Measurements from ENCODE around the gene PRR19.

The PRR19 gene

GRCh38 chr19:42267644-42268141 lies 34.2 kb upstream of the PRR19 start:
- no peak for TF ChIP-seq CTCF (IDR thresholded peaks at IDR 0.05; ENCODE audit: unreplicated experiment in 3 of 3)
- Mint-ChIP-seq H3K36me3 (ENCODE audit: low read depth) (no peaks in the 10 kb centered on the region), H3K27me3 (ENCODE audit: low read depth) (no peaks in the 10 kb centered on the region), H3K9me3 (no peaks in the 10 kb centered on the region), H3K4me3 (no peak overlapping the region), H3K27ac (no peak overlapping the region), H3K4me1 (peaks cover 25% of the 10 kb centered on the region)

DNA sequence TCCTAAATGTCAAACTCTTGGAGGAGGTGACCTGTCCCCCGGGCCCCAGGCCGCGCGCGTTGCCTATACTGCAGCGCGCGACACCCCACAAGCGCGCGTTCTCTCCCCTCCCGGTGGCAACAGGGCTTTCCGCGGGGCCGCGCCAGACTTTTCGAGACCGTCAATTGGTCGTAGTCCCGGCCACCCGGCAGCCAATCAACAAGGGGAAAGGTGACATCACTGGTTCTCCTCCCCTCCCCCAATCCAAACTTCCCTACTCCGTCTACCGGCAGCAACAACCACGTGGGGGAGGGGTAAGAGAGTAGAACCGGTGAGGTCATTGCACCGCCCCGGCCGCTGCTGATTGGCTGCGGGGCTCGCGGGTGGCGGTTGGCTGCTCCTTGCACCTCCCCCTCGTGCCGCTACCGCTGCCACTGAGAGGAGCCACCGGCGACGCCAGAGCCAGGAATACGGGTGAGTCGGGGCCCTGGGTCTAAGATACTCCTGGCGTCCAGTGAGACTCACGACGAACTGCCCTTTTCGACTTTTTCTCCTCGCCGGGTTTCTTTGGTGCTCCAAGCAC lies 33.7 kb upstream of the PRR19 start:
- Mint-ChIP-seq H3K9me3 (no peaks in the 10 kb centered on the region), H3K4me3 (no peak overlapping the region), H3K36me3 (ENCODE audit: low read depth) (peaks cover 3% of the 10 kb centered on the region), H3K27me3 (ENCODE audit: low read depth) (no peaks in the 10 kb centered on the region), H3K4me1 (peaks cover 25% of the 10 kb centered on the region), H3K27ac (no peak overlapping the region)
- TF ChIP-seq CTCF (IDR thresholded peaks at IDR 0.05; ENCODE audit: unreplicated experiment in 3 of 3) = no peak

GRCh38 chr19:42268704-42269477 lies 33.0 kb upstream of the PRR19 start, which contains the start of gene CIC:
CIC (plus strand) TSS chr19:42269252; CDS start chr19:42271784, 2,532 bp downstream.
- no peaks in the 10 kb centered on the region for H3K27me3 Mint-ChIP-seq (ENCODE audit: low read depth)
- peak within 1 kb of the TSS in 1 of 3 experiments; percentile 86 for H3K27ac Mint-ChIP-seq
- no peak for TF ChIP-seq CTCF (IDR thresholded peaks at IDR 0.05; ENCODE audit: unreplicated experiment in 3 of 3)
- H3K36me3 Mint-ChIP-seq (ENCODE audit: low read depth) = peaks cover 4% of the 10 kb centered on the region
- peaks cover 25% of the 10 kb centered on the region for H3K4me1 Mint-ChIP-seq
- H3K9me3 Mint-ChIP-seq = no peaks in the 10 kb centered on the region
- H3K4me3 Mint-ChIP-seq = peak within 1 kb of the TSS in 1 of 3 experiments; percentile 89

GRCh38 chr19:42269478-42270345 lies 32.2 kb upstream of the PRR19 start:
- peaks cover 28% of the 10 kb centered on the region for H3K4me1 Mint-ChIP-seq
- H3K27ac Mint-ChIP-seq = peak overlapping the region in 1 of 3 experiments; percentile 86
- no peaks in the 10 kb centered on the region for H3K9me3 Mint-ChIP-seq
- H3K36me3 Mint-ChIP-seq (ENCODE audit: low read depth) = peaks cover 8% of the 10 kb centered on the region
- no peaks in the 10 kb centered on the region for H3K27me3 Mint-ChIP-seq (ENCODE audit: low read depth)
- H3K4me3 Mint-ChIP-seq = peak overlapping the region in 1 of 3 experiments; percentile 89
- TF ChIP-seq CTCF (IDR thresholded peaks at IDR 0.05; ENCODE audit: unreplicated experiment in 3 of 3) = no peak

GRCh38 chr19:42270346-42271044 lies 31.4 kb upstream of the PRR19 start:
- peak overlapping the region in 1 of 3 experiments; percentile 75 for H3K27ac Mint-ChIP-seq
- no peaks in the 10 kb centered on the region for H3K27me3 Mint-ChIP-seq (ENCODE audit: low read depth)
- H3K36me3 Mint-ChIP-seq (ENCODE audit: low read depth) = peaks cover 14% of the 10 kb centered on the region
- TF ChIP-seq CTCF (IDR thresholded peaks at IDR 0.05; ENCODE audit: unreplicated experiment in 3 of 3) = no peak
- peaks cover 34% of the 10 kb centered on the region for H3K4me1 Mint-ChIP-seq
- H3K9me3 Mint-ChIP-seq = no peaks in the 10 kb centered on the region
- peak overlapping the region in 1 of 3 experiments; percentile 89 for H3K4me3 Mint-ChIP-seq
